GM21576 (cell line): ENCODE data around the gene CCR5AS.
"Not testable (repeated sequence)": the region's sequence is repeated elsewhere in the genome, so short reads cannot be mapped to it uniquely, and the experiment has no call there.

ENCODE experiments used
- ATAC-seq: cut with Tn5 transposase; IDR thresholded peaks from one replicate; pipeline ENCODE4 v1.9.1; 2021; ENCODE audit warnings: mild to moderate bottlenecking, moderate library complexity; ENCODE audit not compliant: unreplicated experiment

The CCR5AS gene

GRCh38 chr3:46406443-46406787, 451 bp downstream of the CCR5AS start:
- no peak for ATAC-seq

- no peak for ATAC-seq
Measured at GRCh38 chr3:46405301-46406019, 1.4 kb downstream of the CCR5AS start.

GRCh38 chr3:46402902-46403301, 4.0 kb downstream of the CCR5AS start:
- ATAC-seq, result not testable (repeated sequence)

GRCh38 chr3:46401579-46401978, 5.3 kb downstream of the CCR5AS start:
- no peak for ATAC-seq

GRCh38 chr3:46400846-46401245, 6.0 kb downstream of the CCR5AS start:
- no peak for ATAC-seq

- no peak for ATAC-seq
Measured at GRCh38 chr3:46400000-46400734, 6.7 kb downstream of the CCR5AS start.

DNA sequence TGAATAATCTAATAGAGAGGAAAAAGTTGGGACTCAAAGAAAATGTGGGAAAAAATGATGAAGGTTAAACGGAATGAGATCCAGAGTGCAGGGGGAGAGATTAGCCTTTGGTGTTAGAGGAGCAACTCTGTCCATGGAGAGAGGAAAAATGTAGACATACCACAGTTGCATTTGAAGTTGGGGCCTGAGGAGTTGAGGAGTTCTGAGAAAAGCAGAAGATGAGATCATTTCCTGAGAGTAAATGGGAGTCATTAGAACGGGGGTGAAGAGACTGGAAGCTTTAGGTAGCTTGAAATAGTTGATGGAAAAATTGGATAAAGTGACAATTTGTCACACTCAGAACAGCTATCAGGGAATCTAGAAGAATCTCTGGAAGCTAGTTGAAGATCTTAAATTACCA, 7.3 kb downstream of the CCR5AS start:
- no peak for ATAC-seq

GRCh38 chr3:46399098-46399497, 7.8 kb downstream of the CCR5AS start:
- ATAC-seq, result no peak

GRCh38 chr3:46398186-46398955, 8.5 kb downstream of the CCR5AS start:
- ATAC-seq, result no peak

GRCh38 chr3:46397111-46397510, 9.8 kb downstream of the CCR5AS start:
- ATAC-seq, result no peak

GRCh38 chr3:46395766-46396530, 10.9 kb downstream of the CCR5AS start:
- ATAC-seq, result no peak

- no peak for ATAC-seq
Measured at GRCh38 chr3:46395210-46395661, 11.6 kb downstream of the CCR5AS start.

DNA sequence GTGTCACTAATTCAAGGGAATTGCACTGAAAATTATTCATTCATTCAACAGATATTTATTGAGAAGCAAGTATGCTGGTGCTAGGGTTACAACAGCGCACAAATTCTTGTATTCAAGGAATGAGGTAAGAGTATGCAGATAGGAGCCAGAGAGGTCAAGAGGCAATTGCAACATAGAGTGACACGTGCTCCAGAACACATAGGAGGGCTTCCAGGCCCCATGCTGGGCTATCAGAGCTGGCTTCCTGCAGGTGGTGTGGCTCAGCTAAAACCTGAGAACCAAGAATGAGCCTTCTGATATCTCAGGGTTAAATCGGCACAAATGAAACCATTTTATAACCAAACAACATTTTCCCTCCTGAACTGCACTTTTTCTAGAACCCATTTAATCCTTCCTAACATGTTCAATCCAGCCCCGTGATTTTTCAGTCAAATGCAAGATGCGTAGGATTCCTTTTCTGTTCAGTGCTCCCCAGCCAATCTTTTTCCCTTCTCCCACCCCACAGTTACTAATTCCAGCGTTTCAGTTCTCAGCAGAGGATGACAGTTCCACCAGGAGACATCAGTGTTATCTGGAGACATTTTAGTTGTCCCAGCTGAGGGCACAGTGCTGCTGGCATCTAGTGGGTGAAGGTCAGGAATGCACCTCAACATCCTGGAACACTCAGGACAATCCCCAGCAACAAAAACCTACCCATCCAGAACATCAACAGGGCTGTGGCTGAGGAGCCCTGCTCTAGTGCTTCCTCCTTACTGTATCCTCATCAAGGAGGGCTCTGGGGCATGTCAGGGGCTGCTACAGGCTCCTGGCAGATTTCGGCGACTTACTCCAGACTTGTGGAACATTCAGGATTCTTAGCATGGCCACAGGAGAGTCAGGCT, 13.1 kb downstream of the CCR5AS start:
- no peak for ATAC-seq

DNA sequence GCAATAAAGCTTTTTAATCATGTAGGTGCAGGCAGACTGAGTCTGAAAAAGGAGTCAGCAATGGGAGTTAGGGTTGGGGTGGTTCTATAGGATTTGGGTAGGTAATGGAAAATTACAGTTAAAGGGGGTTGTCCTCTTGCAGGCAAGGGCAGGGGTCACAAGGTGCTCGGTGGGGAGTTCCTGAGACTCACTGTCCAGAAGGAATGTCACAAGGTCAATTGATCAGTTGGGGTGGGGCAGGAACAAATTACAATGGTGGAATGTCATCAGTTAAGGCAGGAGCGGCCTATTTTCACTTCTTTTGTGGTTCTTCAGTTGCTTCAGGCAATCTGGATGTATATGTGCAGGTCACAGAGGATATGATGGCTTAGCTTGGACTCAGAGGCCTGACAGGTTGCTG, 13.9 kb downstream of the CCR5AS start:
- no peak for ATAC-seq

- ATAC-seq, result not testable (repeated sequence)
Measured at GRCh38 chr3:46391526-46391925, 15.3 kb downstream of the CCR5AS start.

GRCh38 chr3:46389306-46389705, 17.6 kb downstream of the CCR5AS start:
- no peak for ATAC-seq

DNA sequence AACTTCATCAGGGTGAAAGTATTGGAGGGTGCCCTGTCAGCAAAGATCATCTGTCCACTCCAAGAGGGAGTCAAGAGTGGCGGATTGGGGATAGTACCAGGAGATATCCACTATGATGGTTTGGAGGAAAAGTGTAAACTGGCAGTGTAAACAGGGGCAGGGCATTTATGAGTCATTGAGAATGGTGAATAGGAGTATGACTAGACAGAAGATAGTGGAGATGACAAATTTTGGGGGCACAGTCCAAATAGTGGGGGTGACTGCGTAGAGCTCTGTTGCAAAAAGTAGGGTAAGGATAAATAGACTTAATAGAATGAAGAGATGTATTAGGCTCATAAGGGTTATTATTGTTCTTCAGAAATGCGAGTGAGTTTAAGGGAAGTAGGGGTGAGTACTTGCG, 18.0 kb downstream of the CCR5AS start:
- not testable (repeated sequence) for ATAC-seq

GRCh38 chr3:46386205-46386604, 20.7 kb downstream of the CCR5AS start:
- ATAC-seq, result no peak

DNA sequence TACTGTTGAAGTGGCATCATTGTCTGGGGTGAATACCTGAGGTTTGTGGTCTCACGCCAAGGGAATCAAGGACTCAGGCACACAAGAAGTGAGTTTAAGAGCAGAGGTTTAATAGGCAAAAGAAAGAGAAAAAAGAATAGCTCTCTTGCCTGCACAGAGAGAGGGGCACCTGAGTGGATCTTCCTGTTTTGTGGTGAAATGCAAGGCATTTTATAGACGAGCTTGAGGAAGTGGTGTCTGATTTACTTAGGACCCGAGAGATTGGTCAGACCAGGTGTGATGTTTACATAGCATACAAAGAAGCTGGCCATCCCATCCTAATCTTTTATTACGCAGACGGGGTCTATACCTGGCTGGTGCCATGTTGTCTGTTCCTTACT, 22.9 kb downstream of the CCR5AS start:
- ATAC-seq, result no peak
